ENCODE results near the gene SPDL1. TPM values are rescaled to one million over a fixed set of nuclear protein-coding genes. Genes with fewer than 3 reads are reported as not detected.
A peak's percentile ranks its signal among the peaks of the same experiment; 100 is the strongest.

The SPDL1 gene
- total RNA-seq, 1 donor from 2014 or later, result 10.8 TPM

GRCh38 chr5:169544264-169544950 lies 39.2 kb upstream of the SPDL1 start:
- H3K4me3 ChIP-seq (ENCODE audit: low read depth, low read length), result no peak overlapping the region
- no peaks in the 10 kb centered on the region for H3K36me3 ChIP-seq (ENCODE audit: control insufficient read depth, insufficient read depth, low read length)
- DNase-seq (ENCODE audit: low read depth), result no peak
- FAIRE-seq, result no peak
- peaks cover 3% of the 10 kb centered on the region for H3K27me3 ChIP-seq (ENCODE audit: control insufficient read depth, insufficient read depth, low read length)
- TF ChIP-seq CTCF (IDR thresholded peaks at IDR 0.05; ENCODE audit: insufficient read depth, low read length, severe bottlenecking), result no peak

- H3K36me3 ChIP-seq (ENCODE audit: control insufficient read depth, insufficient read depth, low read length), result no peaks in the 10 kb centered on the region
- FAIRE-seq, result no peak
These were observed 37.8 kb upstream of the SPDL1 start for GRCh38 chr5:169545762-169546161.

DNA sequence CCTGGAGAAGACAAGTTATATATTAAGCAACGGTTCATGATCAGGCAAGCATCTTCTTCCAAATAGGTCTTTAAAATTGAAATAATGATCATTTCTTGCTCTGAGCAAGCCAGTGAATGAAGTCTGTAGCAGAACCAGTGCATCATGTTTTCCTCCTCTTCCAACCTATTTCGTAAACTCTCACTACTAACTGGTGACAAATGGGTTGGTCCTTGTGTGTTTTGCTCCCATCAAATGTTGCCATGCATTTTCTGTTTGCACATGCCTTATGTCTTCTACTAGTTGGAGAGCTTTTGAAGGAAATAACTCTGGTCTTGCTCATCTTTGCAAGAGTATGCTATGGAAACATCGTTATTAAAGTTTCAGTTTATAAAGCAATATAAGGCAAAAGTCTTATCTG lies 37.2 kb upstream of the SPDL1 start:
- Histone ChIP-seq H3K27me3 (ENCODE audit: control insufficient read depth, insufficient read depth, low read length) (peaks cover 3% of the 10 kb centered on the region), H3K4me3 (ENCODE audit: low read depth, low read length) (no peak overlapping the region), H3K36me3 (ENCODE audit: control insufficient read depth, insufficient read depth, low read length) (no peaks in the 10 kb centered on the region)
- TF ChIP-seq CTCF (IDR thresholded peaks at IDR 0.05; ENCODE audit: insufficient read depth, low read length, severe bottlenecking), result no peak
- FAIRE-seq (no peak), DNase-seq (ENCODE audit: low read depth) (no peak)

More at GRCh38 chr5:169545762-169546161, 37.8 kb upstream of the SPDL1 start:
- DNase-seq (ENCODE audit: low read depth), result peak; percentile 76
- Histone ChIP-seq H3K27me3 (ENCODE audit: control insufficient read depth, insufficient read depth, low read length) (peaks cover 3% of the 10 kb centered on the region), H3K4me3 (ENCODE audit: low read depth, low read length) (no peak overlapping the region)
- no peak for TF ChIP-seq CTCF (IDR thresholded peaks at IDR 0.05; ENCODE audit: insufficient read depth, low read length, severe bottlenecking)

DNA sequence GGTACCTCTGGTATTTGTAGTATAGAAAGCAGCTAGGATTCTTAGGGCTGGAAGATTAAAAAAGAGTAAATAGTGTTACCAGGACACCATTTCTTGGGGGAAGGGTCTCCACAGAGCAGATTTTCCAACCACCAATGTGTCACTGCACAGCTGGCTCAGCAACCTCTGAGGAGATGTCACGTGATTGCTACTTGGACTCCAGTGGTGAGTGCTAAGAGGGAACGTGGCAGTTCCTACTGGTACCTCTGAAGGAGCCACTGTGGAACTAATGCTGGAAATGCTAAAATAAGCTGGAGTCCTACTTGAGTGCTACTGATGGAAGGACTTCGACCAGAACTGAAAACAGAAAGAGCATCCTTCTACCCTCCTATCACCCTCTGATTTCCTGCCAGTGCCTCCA lies 36.1 kb upstream of the SPDL1 start:
- Histone ChIP-seq H3K27me3 (ENCODE audit: control insufficient read depth, insufficient read depth, low read length) (peaks cover 3% of the 10 kb centered on the region), H3K4me3 (ENCODE audit: low read depth, low read length) (no peak overlapping the region), H3K36me3 (ENCODE audit: control insufficient read depth, insufficient read depth, low read length) (no peaks in the 10 kb centered on the region)
- TF ChIP-seq CTCF (IDR thresholded peaks at IDR 0.05; ENCODE audit: insufficient read depth, low read length, severe bottlenecking), result no peak
- FAIRE-seq, result peak; percentile 50
- DNase-seq (ENCODE audit: low read depth), result peak; percentile 12

GRCh38 chr5:169548315-169548714 lies 35.3 kb upstream of the SPDL1 start:
- H3K4me3 ChIP-seq (ENCODE audit: low read depth, low read length), result no peak overlapping the region
- H3K36me3 ChIP-seq (ENCODE audit: control insufficient read depth, insufficient read depth, low read length), result no peaks in the 10 kb centered on the region
- DNase-seq (ENCODE audit: low read depth) (peak; percentile 57), FAIRE-seq (no peak)
- peaks cover 3% of the 10 kb centered on the region for H3K27me3 ChIP-seq (ENCODE audit: control insufficient read depth, insufficient read depth, low read length)
- peak; percentile 40 for TF ChIP-seq CTCF (IDR thresholded peaks at IDR 0.05; ENCODE audit: insufficient read depth, low read length, severe bottlenecking)

Measured in bronchial epithelial cell (primary cell).